ENCODE data around the gene BUB1B.

Gene BUB1B

DNA sequence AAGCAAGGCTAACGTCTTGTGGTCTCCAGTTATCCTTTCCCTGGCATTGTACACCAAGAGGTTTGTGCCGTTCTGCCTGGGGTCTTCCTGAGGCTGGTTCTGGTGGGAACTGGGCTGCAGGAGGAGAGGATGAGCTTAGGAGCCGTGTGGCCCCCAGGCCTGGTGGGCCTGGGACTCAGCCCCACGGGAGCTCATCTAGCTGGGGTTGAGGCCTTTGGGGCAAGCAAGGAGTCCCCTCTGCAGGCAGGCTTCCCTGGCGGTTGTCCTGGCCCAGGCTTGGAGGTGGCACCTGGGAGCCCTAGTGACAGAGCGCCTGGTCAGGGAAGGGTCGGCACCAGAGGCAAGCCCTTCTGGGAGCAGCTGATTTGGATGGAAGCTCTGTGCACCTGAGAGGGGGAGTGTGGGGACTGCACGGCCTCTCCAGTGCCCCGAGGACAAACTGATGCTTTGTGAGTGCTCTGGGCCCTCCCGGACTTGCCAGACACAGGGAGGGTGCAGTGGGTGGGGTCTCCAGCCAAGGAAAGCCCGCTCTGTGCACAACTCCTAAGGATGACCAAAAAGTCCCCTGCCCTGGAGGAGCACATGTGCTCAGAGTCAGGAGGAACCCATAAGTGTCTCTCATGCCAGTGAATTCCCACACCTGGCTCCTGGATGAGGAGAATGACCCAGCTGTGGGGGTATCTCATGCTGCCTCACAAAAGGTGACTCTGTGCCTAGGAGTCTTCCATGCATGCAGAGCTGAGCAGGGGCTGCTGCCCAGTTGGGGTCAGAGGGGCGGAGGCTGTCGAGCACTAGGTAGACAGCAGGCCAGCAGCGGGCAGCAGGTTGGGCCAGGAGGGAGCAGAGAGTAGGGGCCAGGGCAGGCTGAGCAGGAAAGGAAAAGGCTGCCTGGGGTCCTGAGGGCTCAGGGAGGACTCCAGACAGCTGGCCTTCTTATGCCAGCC lies 80.7 kb downstream of the BUB1B start:
- DNase-seq = no peak

GRCh38 chr15:40242213-40242599 lies 81.3 kb downstream of the BUB1B start:
- no peak for DNase-seq

DNA sequence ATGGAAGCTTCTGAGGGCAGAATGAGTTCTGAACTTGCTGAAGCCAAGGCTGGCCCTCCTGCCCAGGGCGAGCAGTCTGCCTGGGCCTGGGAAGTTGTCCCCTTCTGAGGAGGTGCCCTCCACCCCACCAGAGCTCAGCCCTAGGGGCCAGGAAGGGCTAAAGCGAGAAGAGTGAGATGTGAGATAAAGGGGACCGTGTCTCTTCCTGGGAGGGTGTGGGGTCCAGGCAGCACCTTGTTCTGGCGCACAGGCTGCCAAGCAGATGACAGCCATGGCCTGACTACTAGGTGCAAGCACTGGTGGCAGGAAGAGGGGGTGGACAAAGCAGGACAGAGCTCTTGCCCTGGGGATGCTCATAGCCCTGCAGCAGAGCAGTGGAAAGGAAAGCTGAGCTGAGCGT lies 81.7 kb downstream of the BUB1B start:
- DNase-seq = no peak

DNA sequence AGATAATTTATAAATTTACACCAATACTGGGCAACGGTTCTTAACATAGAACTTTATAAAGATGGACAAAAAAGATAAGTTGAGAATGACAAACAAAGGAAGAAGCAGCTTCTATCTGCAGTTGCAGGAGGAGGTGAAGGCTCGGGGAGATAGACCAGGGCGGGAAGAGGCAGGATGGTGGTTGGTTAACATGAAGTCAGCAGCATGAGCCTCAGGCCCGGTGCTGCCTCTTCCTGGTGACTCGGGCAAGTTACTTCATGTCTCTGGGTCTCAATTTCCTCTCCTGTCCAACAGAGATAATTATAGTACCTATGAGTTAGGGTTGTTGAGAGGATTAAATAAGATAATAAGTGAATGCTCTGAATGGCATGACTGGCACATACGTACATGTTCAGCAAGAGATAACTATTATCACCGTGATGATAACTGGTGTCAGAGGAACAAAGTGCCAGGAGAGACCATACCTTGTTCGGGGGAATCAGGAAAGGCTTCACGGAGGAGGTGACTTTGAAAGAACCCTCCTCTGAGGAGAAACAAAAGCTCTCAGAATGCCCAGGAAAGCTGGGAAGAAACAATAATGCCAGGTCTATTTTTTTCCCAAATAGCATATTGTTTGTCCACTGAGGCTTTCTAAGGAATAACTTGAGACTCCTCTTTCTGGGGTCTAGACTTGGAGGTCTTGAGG lies 82.4 kb downstream of the BUB1B start:
- DNase-seq = no peak

DNA sequence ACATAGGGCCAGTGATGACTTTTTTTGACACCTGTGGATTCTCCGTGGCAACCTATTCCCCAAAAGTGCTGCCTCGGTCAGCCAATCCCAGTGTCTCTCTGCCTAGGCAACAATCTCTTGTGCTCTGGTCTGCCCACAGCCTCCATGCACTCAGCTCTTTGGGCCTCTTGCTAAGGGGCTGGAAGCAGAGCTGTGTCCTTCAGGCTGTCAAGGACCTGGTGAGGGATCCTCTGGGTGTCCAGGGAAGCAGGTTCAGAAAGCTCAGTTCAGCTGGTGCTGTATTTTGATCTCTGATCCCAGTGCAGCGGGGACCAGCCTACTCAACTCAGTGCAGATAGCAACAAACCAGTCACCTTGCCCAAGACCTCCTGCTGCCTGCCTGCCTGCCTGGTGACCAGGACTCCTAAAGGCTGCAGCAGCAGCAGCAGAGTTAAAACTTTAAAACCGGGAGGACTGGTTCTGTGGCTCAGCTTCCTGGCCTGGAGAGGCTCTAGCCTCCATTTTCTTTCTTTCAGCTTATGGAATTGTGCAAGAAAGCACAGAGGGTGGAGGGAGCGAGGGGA lies 84.2 kb downstream of the BUB1B start:
- DNase-seq = no peak

GRCh38 chr15:40245666-40246450 lies 85.0 kb downstream of the BUB1B start:
- no peak for DNase-seq

- no peak for DNase-seq
Measured at GRCh38 chr15:40246496-40247280, 85.8 kb downstream of the BUB1B start.

DNA sequence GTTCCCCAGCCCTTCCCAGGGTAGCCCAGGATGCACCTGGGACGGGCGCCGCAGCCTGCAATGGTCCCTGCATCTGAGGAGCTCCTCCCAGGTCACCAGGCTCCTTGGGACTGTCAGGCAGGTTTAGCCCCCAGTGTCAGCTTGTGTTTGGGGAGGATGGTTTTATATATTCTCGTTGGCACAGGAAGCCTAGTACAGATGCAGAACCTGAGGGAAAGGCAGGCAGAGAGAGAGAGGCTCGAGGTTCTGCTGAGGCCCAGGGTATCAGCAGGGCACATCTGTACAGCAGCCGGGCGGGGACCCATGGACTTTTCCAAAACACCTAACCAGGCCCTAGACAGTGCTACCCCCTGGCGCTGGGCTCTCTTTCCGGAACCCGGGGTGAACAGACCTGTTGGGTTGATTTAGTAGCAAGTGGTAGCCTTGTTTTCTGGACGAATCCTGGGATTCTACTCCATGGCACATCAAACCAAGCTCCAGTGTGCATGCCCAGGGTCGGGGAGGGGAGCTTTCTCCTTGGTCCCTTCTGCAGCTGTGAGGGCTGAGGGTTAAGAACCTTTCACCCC lies 86.6 kb downstream of the BUB1B start:
- DNase-seq = no peak

- no peak for DNase-seq
Measured at GRCh38 chr15:40248006-40248783, 87.3 kb downstream of the BUB1B start.

GRCh38 chr15:40249477-40250303 lies 88.8 kb downstream of the BUB1B start:
- DNase-seq = no peak

DNA sequence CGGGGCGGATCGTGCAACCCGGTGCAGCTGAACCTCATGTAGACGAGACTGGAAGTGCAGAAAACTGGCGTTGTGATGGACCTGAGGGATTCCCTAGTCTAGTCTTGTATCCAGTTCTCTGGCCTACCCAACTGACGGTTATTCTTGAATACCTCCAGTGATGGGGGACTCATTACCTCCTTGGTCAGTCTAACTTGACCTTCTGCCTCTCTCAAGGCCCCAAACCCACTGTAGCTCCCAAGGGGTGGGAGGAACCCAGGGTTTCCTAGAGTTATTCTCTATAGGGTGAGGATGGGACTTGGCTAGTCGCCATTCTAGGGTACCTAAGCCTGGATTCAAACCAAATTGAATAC lies 89.4 kb downstream of the BUB1B start:
- no peak for DNase-seq

DNA sequence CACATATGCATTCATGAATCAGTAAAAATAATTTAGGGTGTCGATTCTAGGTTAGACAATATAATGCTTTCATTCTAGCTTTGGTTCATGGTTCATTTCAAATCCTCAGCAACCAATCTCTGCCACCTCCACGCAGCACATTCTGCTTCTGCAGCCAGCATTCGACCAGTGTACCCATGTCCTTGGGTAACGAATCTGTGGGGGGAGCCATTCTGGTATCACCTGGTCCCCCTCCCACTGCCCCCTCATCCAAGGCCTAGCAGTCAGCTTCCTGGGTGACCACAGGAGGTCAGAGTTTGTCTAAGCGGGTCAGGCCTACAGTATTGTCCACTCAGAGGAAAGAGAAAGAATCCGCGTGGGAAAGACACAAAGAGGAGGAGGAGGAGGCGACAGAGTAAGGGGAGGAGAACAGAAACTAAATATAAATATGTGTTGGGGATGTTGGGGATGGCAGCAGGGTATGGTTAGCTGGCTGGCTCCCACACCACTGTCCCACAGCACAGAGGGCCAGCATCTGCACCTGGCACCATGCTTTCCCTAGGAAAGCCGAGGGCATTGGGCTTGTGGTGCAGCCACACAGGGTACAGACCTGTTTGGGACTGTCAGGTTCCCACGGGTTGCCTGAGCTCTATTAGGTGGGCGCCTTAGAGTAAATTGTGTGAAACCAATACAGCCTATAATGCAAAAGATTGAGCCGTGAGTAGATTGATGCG lies 90.1 kb downstream of the BUB1B start:
- DNase-seq = no peak

GRCh38 chr15:40251486-40252140 lies 90.7 kb downstream of the BUB1B start:
- no peak for DNase-seq

DNA sequence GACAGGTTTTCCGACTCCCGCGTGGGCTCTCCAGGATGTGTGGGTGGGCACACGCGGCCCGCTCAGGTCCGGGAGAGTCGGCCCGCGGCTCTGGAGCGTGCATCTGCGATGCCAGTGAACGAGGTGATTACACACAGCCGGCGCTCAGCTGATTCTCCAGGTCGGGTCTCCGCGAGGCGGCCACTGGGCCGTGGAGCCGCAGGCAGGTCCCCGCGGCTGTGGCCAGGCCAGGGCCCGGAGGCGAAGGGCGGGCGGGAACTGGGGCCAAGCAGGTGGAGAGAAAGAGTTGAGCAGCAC lies 91.2 kb downstream of the BUB1B start:
- DNase-seq = no peak

DNA sequence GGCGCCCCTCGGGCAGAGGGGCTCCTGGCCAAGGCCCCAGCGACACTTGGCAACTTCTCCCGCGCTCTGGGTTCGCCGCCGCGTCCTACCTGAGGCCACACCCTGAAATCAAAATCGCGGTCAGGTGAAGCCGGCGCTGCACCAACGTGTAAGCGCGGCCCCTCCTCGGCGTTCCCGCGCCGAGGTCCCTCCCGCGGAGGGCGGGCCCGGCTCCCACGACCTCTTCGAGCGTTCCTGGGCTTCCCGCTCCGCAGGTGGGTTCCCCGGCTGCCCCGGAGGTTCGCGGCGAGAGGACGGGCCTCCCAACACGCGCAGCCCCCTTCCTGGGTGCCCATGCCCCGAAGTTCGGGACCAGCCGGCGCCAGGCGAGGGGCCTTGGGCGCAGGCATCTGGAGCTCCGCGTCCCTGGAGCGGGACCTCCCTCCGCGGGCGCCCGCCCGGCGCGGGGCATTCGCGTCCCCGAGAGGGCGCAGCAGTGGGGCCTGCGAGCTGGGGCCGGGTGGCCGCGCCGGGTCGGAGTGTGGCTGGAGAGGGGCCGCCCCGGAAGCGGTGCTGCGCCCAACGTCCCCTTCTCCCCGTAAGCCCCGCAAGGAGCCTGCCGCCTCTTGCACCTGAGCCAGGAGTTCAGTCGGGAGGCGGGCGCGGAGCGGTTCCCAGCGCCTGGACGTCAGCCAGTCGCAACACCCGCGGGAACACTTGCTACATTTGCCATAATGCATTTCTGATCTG lies 91.7 kb downstream of the BUB1B start:
- no peak for DNase-seq

- DNase-seq = no peak
Measured at GRCh38 chr15:40253167-40253790, 92.4 kb downstream of the BUB1B start.

GRCh38 chr15:40254452-40254851 lies 93.6 kb downstream of the BUB1B start:
- no peak for DNase-seq

GRCh38 chr15:40255033-40255432 lies 94.2 kb downstream of the BUB1B start:
- DNase-seq = no peak
